ENCODE results near the gene NEO1. TPM values are rescaled to one million over a fixed set of nuclear protein-coding genes. Genes with fewer than 3 reads are reported as not detected.
A peak's percentile ranks its signal among the peaks of the same experiment; 100 is the strongest.

Gene NEO1, protein sequence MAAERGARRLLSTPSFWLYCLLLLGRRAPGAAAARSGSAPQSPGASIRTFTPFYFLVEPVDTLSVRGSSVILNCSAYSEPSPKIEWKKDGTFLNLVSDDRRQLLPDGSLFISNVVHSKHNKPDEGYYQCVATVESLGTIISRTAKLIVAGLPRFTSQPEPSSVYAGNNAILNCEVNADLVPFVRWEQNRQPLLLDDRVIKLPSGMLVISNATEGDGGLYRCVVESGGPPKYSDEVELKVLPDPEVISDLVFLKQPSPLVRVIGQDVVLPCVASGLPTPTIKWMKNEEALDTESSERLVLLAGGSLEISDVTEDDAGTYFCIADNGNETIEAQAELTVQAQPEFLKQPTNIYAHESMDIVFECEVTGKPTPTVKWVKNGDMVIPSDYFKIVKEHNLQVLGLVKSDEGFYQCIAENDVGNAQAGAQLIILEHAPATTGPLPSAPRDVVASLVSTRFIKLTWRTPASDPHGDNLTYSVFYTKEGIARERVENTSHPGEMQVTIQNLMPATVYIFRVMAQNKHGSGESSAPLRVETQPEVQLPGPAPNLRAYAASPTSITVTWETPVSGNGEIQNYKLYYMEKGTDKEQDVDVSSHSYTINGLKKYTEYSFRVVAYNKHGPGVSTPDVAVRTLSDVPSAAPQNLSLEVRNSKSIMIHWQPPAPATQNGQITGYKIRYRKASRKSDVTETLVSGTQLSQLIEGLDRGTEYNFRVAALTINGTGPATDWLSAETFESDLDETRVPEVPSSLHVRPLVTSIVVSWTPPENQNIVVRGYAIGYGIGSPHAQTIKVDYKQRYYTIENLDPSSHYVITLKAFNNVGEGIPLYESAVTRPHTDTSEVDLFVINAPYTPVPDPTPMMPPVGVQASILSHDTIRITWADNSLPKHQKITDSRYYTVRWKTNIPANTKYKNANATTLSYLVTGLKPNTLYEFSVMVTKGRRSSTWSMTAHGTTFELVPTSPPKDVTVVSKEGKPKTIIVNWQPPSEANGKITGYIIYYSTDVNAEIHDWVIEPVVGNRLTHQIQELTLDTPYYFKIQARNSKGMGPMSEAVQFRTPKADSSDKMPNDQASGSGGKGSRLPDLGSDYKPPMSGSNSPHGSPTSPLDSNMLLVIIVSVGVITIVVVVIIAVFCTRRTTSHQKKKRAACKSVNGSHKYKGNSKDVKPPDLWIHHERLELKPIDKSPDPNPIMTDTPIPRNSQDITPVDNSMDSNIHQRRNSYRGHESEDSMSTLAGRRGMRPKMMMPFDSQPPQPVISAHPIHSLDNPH (N-terminal part only)
- 100 to 1,000 TPM in 3 of 4 donors, 10 to 100 TPM in 1; 60.2 to 127 (median 115) TPM for total RNA-seq

DNA sequence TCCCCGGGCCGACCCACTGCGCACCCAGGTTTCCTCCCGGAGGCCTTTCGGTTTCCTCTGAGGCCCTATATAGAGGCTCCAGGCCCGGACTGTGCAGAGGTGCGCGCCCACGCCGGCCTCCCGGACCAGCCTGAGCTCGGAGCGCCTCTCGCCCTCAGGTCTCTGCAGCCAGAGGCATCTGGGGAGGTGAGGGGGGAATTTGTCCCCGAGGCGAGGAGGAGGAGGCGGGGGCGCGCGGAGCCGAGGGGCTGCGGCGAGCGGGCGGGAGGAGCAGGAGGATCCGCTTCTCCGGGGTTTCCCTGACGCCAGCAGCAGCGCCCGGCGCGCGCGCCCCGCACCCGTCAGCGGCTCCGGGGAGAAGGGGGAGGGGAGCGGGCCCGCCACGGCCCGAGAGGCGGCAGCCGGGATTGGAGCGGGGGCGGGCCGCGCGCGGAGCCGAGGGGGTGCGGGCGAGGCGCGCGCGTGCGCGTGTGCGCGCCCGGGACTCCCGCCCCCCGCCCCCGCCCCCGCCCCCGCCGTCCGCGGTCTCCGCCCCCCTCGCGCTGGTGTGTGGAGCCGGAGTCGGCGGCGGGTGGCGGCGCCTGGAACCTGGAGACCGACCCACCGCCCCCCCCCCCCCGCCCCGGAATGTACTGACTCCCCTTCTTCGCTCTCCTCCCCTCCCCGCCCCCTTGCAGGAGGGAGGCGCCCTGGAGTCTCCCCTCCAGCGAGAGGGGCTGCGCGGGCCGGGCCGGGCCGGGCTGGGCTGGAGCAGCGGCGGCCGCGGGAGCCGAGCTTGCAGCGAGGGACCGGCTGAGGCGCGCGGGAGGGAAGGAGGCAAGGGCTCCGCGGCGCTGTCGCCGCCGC is at the start of gene NEO1:
TSS of gene NEO1 (plus strand) at position 657 of the 846 bp plus-strand sequence. CDS start 213 bp downstream, outside the sequence.
- Histone ChIP-seq H3K4me3 (peak within 1 kb of the TSS; percentile 81 to 91 (median 87)), H3K4me1 (peaks cover 0 to 8% (median 0%) of the 10 kb centered on the region in 4 donors), H3K27me3 (no peaks in the 10 kb centered on the region), H3K27ac (peak within 1 kb of the TSS; percentile 87 to 98 (median 92)), H3K36me3 (no peaks in the 10 kb centered on the region), H3K9me3 (no peaks in the 10 kb centered on the region)
- TF ChIP-seq, protein P1, sequence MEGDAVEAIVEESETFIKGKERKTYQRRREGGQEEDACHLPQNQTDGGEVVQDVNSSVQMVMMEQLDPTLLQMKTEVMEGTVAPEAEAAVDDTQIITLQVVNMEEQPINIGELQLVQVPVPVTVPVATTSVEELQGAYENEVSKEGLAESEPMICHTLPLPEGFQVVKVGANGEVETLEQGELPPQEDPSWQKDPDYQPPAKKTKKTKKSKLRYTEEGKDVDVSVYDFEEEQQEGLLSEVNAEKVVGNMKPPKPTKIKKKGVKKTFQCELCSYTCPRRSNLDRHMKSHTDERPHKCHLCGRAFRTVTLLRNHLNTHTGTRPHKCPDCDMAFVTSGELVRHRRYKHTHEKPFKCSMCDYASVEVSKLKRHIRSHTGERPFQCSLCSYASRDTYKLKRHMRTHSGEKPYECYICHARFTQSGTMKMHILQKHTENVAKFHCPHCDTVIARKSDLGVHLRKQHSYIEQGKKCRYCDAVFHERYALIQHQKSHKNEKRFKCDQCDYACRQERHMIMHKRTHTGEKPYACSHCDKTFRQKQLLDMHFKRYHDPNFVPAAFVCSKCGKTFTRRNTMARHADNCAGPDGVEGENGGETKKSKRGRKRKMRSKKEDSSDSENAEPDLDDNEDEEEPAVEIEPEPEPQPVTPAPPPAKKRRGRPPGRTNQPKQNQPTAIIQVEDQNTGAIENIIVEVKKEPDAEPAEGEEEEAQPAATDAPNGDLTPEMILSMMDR (IDR thresholded peaks at IDR 0.05) = no peak
- peak; percentile 46 to 54 for TF ChIP-seq POLR2A (IDR thresholded peaks at IDR 0.05)
- DNase-seq = peak; percentile 80 to 94 (median 90)

DNA sequence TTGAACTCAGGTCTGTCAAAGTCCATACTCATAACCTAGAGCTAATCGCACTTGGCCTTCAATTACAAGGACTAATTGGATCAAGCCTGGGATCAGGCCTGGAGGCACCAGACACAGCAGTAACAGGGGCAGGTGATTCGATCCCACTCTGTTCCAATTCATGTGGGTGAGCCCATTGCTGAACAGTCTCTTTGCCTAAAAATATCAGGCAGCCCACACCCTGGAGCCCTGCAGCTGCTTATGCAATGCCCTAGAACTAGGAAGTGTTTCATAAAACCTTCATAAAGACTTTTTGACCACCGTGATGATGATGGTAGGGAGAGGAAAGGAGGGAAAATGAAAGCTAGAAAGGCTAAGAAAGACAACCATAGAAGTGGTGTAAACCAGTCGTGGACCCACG is 47.8 kb upstream of the NEO1 start:
- no peak for TF ChIP-seq POLR2A (IDR thresholded peaks at IDR 0.05)
- TF ChIP-seq, protein P1 (IDR thresholded peaks at IDR 0.05) = no peak
- Histone ChIP-seq H3K36me3 (no peaks in the 10 kb centered on the region), H3K9me3 (no peaks in the 10 kb centered on the region), H3K4me3 (no peak overlapping the region), H3K4me1 (peaks cover 0 to 7% (median 0%) of the 10 kb centered on the region in 4 donors), H3K27me3 (no peaks in the 10 kb centered on the region), H3K27ac (no peak overlapping the region)
- no peak for DNase-seq

DNA sequence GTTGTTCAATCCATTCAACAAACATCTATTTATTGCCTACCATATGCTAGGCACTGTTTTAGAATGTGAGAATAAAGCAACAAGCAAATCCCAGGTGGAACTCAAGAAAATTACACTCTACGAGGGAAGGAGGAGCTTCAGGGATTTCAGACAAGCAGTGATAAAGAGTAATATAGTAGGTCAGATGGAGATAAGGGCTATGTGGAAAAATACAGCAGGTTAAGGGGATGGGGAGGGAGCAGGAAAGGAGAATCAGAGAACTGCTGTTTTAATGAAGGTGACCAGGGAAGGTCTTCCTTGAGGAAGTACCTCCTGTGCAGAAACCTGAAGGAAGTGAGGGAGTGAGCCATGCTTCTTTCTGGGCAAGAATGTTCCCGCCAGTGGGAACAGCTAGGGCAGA is 47.2 kb upstream of the NEO1 start:
- Histone ChIP-seq H3K4me1 (peaks cover 0 to 7% (median 0%) of the 10 kb centered on the region in 4 donors), H3K27me3 (no peaks in the 10 kb centered on the region), H3K36me3 (no peaks in the 10 kb centered on the region), H3K9me3 (no peaks in the 10 kb centered on the region), H3K4me3 (no peak overlapping the region), H3K27ac (no peak overlapping the region)
- no peak for DNase-seq
- TF ChIP-seq, protein P1 (IDR thresholded peaks at IDR 0.05) = no peak
- TF ChIP-seq POLR2A (IDR thresholded peaks at IDR 0.05) = no peak

DNA sequence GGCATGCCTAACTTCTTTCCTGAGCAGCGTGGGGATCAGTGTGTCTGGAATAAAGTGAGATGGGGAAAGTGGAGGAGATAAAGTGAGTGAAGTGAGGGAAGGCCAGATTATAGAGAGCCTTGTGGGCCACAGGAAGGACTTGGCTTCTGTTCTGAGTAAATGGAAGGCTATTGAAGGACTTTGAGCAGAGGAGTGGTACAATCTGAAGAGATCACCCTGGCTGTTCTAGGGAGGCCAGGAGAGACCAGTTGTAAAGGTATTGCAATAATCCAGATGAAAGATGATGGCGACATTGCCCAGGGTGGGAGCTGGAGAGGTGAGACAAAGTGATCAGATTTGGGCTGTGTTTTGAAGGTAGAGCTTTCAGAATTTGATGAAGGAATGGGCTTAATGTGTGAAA is 46.8 kb upstream of the NEO1 start:
- Histone ChIP-seq H3K9me3 (no peaks in the 10 kb centered on the region), H3K27me3 (no peaks in the 10 kb centered on the region), H3K4me1 (peaks cover 0 to 7% (median 0%) of the 10 kb centered on the region in 4 donors), H3K36me3 (no peaks in the 10 kb centered on the region), H3K27ac (no peak overlapping the region), H3K4me3 (no peak overlapping the region)
- TF ChIP-seq, protein P1 (IDR thresholded peaks at IDR 0.05) = no peak
- TF ChIP-seq POLR2A (IDR thresholded peaks at IDR 0.05) = no peak
- DNase-seq = no peak
